Natural killer cell (primary cell): ENCODE measurements around the gene SURF2. TPM values are rescaled to one million over a fixed set of nuclear protein-coding genes. Genes with fewer than 3 reads are reported as not detected.

ENCODE experiments used
- ATAC-seq, 3 donors: fragments of 150-1000 bp in 2 of 3; fragments of 200-7000 bp in 1 of 3; cut with Tn5 transposase; 1 replicate in 1 of 3; 2 replicates in 2 of 3; pipeline ENCODE4 v1.10.0; 2021; ENCODE audit warnings: mild to moderate bottlenecking in 2 of 3, moderate library complexity in 2 of 3
- DNase-seq, 2 donors: peaks; one replicate each; pipeline versions ENCODE4 v3.0.0 to v3.0.0-alpha.2; 2013 to 2021; ENCODE audit warnings: mixed read lengths in 1 of 2
- H3K27ac ChIP-seq: one replicate; pipeline ENCODE4 v1.5.1; 2013; ENCODE audit warnings: mild to moderate bottlenecking, low read length
- H3K27me3 ChIP-seq: one replicate; pipeline ENCODE4 v1.6.1; 2013; ENCODE audit warnings: low read length; ENCODE audit not compliant: control insufficient read depth, insufficient read depth
- H3K36me3 ChIP-seq: one replicate; pipeline ENCODE4 v1.6.1; 2013; ENCODE audit warnings: low read length; ENCODE audit not compliant: control insufficient read depth, insufficient read depth
- H3K4me1 ChIP-seq: one replicate; pipeline ENCODE4 v1.6.1; 2013; ENCODE audit warnings: low read length; ENCODE audit not compliant: control insufficient read depth, insufficient read depth
- H3K4me3 ChIP-seq: one replicate; pipeline ENCODE4 v1.5.1; 2013; ENCODE audit warnings: low read length
- H3K9me3 ChIP-seq: one replicate; pipeline ENCODE4 v1.6.1; 2013; ENCODE audit warnings: low read length; ENCODE audit not compliant: control insufficient read depth, insufficient read depth
- H3K27ac Mint-ChIP-seq, 2 donors: one replicate each; pipeline ENCODE4 v1.8.0; 2022; ENCODE audit warnings: mild to moderate bottlenecking in 2 of 2, mixed read lengths in 2 of 2, moderate library complexity in 1 of 2
- H3K27me3 Mint-ChIP-seq, 2 donors: one replicate each; pipeline ENCODE4 v1.8.0; 2022; ENCODE audit warnings: low read depth in 2 of 2, mixed read lengths in 2 of 2
- H3K36me3 Mint-ChIP-seq: one replicate; pipeline ENCODE4 v1.8.0; 2022; ENCODE audit warnings: mixed read lengths
- H3K4me1 Mint-ChIP-seq, 2 donors: one replicate each; pipeline ENCODE4 v1.8.0; 2022; ENCODE audit warnings: mixed read lengths in 2 of 2
- H3K4me3 Mint-ChIP-seq: one replicate; pipeline ENCODE4 v1.8.0; 2022; ENCODE audit warnings: mild to moderate bottlenecking, moderate library complexity, mixed read lengths
- H3K9me3 Mint-ChIP-seq, 2 donors: one replicate each; pipeline ENCODE4 v1.8.0; 2022; ENCODE audit warnings: mixed read lengths in 2 of 2
- CTCF ChIP-seq: fragments of 200-600 bp; IDR thresholded peaks from one replicate; pipeline ENCODE4 v1.8.0; 2022; ENCODE audit warnings: antibody characterized with exemption
- WGBS: methylation state at CpG from one replicate; pipeline ENCODE4 v1.1.7; 2013; ENCODE audit warnings: missing lambda C conversion rate; ENCODE audit not compliant: insufficient coverage; 5-methylcytosine and 5-hydroxymethylcytosine counted together
- intact Hi-C: fragments of 100-400 bp; cut with micrococcal nuclease; formaldehyde crosslinking; loops from one replicate; pipeline ENCODE4 v1.14.2; 2022
- total RNA-seq, 4 donors: library from RNA; stranded (reverse); fragments of 120-200 nt in 1 of 4; gene quantifications; one replicate each; pipeline versions ENCODE4 v1.2.3 to v1.2.4, GENCODE V29; 2013 to 2022

Gene SURF2
- total RNA-seq, 3 donors from 2014 or later (not counting 1 experiment from before 2014, with no cell fraction given), result 14.3 to 14.9 (median 14.7) TPM

- intact Hi-C loops, result loop anchor here (2.0 to 10.0 kb wide), 2 partner anchors 14 to 186 kb away; partner anchors contain the start of genes SURF1 and SURF2
- Histone ChIP-seq H3K4me1 (peaks cover 81% of the 10 kb centered on the region), H3K27me3 (no peaks in the 10 kb centered on the region), H3K9me3 (no peaks in the 10 kb centered on the region), H3K36me3 (peaks cover 31% of the 10 kb centered on the region), H3K27ac (peak overlapping the region; percentile 89), H3K4me3 (no peak overlapping the region)
- Mint-ChIP-seq H3K27ac (peak overlapping the region; percentile 90 to 96), H3K4me1 (peaks cover 68 to 73% of the 10 kb centered on the region in 2 donors), H3K36me3 (no peaks in the 10 kb centered on the region), H3K9me3 (no peaks in the 10 kb centered on the region), H3K4me3 (peak overlapping the region; percentile 85), H3K27me3 (no peaks in the 10 kb centered on the region)
- DNase-seq (peak in 1 of 2 donors; percentile 83), ATAC-seq (peak; percentile 45 to 73 (median 58))
- TF ChIP-seq CTCF, result no peak
- WGBS, result 31% methylated on average over 8 of the region's 9 CpGs
Observed at GRCh38 chr9:133370685-133371084, 14.3 kb downstream of the SURF2 start.

GRCh38 chr9:133371261-133371711 is 14.9 kb downstream of the SURF2 start:
- Histone ChIP-seq H3K4me3 (peak overlapping the region; percentile 1), H3K9me3 (no peaks in the 10 kb centered on the region), H3K4me1 (peaks cover 81% of the 10 kb centered on the region), H3K36me3 (peaks cover 25% of the 10 kb centered on the region), H3K27me3 (no peaks in the 10 kb centered on the region), H3K27ac (peak overlapping the region; percentile 89)
- ATAC-seq, result peak; percentile 29 to 36 (median 30)
- Mint-ChIP-seq H3K27ac (peak overlapping the region; percentile 90 to 96), H3K36me3 (no peaks in the 10 kb centered on the region), H3K4me1 (peaks cover 68 to 73% of the 10 kb centered on the region in 2 donors), H3K9me3 (no peaks in the 10 kb centered on the region), H3K4me3 (peak overlapping the region; percentile 85), H3K27me3 (no peaks in the 10 kb centered on the region)
- DNase-seq, result peak; percentile 34 to 86
- intact Hi-C loops, result loop anchor here (2.0 to 10.0 kb wide), 2 partner anchors 14 to 186 kb away; partner anchors contain the start of genes SURF1 and SURF2
- WGBS, result 16% methylated on average over 12 of the region's 12 CpGs
- no peak for TF ChIP-seq CTCF

- Histone ChIP-seq H3K4me3 (no peak overlapping the region), H3K27me3 (no peaks in the 10 kb centered on the region), H3K9me3 (no peaks in the 10 kb centered on the region), H3K36me3 (peaks cover 17% of the 10 kb centered on the region), H3K27ac (peak overlapping the region; percentile 89), H3K4me1 (peaks cover 85% of the 10 kb centered on the region)
- no peak for TF ChIP-seq CTCF
- Mint-ChIP-seq H3K4me1 (peaks cover 65 to 72% of the 10 kb centered on the region in 2 donors), H3K36me3 (no peaks in the 10 kb centered on the region), H3K4me3 (peak overlapping the region; percentile 85), H3K9me3 (no peaks in the 10 kb centered on the region), H3K27ac (peak overlapping the region; percentile 90 to 96), H3K27me3 (no peaks in the 10 kb centered on the region)
- 65% methylated on average over 7 of the region's 7 CpGs for WGBS
- intact Hi-C loops, result loop anchor here (10.0 kb wide), 1 partner anchor 187 kb away; no protein-coding TSS in a partner anchor
- DNase-seq (no peak), ATAC-seq (no peak)
Observed at GRCh38 chr9:133372144-133372543, 15.8 kb downstream of the SURF2 start.
